Stimulated activated CD8-positive, alpha-beta memory T cell treated with anti-CD3 and anti-CD28 coated beads, Interleukin-2, amount 100 ng/mL, for 48 hours (primary cell): ENCODE results near the gene ADCY4.
A peak's percentile ranks its signal among the peaks of the same experiment; 100 is the strongest.

Experiments
- DNase-seq, 2 donors: peaks; one replicate each; pipeline ENCODE4 v3.0.0-alpha.2; 2020; ENCODE audit warnings: low read depth in 2 of 2

The ADCY4 gene

DNA sequence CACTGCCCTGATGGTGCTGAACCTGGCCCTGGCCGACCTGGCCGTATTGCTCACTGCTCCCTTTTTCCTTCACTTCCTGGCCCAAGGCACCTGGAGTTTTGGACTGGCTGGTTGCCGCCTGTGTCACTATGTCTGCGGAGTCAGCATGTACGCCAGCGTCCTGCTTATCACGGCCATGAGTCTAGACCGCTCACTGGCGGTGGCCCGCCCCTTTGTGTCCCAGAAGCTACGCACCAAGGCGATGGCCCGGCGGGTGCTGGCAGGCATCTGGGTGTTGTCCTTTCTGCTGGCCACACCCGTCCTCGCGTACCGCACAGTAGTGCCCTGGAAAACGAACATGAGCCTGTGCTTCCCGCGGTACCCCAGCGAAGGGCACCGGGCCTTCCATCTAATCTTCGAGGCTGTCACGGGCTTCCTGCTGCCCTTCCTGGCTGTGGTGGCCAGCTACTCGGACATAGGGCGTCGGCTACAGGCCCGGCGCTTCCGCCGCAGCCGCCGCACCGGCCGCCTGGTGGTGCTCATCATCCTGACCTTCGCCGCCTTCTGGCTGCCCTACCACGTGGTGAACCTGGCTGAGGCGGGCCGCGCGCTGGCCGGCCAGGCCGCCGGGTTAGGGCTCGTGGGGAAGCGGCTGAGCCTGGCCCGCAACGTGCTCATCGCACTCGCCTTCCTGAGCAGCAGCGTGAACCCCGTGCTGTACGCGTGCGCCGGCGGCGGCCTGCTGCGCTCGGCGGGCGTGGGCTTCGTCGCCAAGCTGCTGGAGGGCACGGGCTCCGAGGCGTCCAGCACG is 18.9 kb downstream of the ADCY4 start:
- DNase-seq: no peak

DNA sequence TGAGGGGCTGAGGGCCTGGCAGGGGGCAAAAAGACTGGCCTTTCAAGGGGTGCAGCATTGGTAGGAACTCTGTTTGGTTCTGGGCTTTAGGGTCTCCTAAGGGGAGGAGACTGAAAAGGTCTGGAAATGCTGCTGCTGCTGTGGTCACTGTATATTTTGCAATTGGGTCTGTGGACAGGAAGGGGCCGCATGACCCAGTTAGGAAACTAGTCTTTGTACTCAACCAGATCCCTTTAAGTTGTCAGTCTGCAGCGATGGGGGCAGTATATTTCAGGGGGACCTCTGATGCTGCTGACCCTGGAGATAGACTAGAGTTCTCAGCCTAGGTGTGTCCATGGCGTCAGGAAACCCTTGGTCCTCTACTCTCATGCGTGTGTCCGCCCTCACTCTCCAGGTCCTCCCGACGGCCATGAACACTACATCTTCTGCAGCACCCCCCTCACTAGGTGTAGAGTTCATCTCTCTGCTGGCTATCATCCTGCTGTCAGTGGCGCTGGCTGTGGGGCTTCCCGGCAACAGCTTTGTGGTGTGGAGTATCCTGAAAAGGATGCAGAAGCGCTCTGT is 19.5 kb downstream of the ADCY4 start:
- no peak for DNase-seq

DNA sequence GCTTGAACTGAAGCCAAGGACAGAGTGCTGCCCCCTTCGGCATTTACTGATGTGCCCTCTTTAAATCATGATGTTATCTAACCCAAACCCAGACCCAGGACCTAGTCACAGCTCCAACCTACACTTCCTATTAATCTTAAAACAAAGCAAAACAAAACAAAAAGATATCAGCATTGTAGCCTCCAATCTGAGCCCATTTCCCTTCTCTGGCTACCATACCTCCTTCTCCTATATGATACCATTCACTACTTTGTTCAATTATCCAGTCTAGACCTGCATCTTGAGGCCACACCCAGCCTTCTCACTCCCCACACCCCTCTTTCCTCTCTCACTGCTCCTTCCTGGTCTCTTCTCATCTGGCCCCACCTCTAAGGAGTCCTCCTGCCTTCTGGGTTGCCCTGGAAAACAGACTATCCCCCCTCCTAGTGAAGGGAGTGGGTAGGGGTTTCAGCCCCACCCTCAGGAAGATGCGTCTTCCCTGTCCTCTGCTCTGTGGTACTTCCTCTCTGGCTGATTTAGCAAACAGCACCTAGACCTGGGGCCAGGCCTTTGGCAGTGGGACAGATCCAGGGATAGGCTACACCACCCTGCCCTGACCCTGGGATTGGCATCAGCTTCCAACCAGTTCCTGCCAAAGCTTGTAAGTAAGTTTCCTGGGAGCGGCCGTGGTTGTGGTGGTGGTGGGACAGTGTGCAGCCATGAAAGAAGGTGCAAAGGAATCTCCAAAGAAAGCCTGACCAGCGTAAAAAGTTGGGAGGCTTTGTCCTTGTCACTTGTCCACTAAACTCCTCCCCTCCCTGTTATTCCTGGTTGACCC is 20.3 kb downstream of the ADCY4 start:
- no peak for DNase-seq

DNA sequence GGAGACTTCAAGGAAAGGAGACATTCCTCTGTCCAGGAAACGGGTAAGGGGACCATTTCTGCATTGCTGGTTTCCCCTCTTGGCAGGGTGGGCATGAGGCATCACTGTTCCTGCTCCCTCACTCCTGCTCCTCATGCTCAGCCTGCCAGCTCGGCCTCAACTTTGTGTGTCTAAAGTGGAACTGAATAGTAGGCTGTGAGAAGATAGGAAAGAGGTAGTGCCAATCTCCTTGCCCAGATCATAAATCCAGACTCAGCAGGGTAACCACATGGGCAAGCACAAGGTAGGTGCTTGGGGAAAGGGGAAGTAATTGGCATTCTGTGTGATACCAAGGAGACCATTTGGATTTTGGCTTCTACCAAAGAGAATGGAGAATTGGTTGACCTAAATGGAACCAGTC is 21.0 kb downstream of the ADCY4 start:
- DNase-seq: no peak

DNA sequence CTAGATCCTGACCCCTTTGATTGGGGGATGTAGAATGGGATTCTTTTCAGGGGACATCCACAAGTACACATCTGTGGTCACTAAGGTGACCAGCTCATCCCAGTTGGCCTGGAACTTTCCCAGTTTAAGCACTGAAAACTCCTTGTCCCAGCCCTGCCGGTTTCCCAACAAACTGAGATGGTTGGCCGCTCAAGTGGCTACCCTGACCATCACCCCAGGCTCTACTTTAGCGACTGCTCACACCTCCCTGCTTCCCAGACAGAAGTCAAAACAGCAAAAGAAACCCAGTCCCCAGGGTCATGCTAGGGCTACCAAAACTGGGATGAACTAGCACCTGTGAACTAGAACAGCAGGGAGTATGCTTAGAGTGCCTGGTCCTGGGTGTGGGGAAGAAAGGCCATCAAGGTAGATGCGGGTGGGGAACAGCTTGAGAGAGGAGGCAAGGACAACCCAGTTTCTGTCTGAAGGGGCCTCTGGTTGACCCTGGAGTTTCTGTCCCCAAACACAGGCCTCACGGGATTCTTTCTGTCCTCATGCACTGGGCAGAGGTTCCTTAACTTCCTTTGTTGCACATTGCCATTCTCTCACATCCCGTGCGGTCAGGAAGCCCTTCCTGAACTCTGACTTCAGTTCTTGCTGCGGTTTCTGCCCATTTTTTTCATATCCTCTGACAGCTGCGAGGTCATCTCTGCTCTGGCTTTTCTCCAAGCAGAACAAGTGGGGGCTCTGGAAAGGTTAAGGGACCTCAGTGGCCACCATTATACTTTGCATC is 21.9 kb downstream of the ADCY4 start:
- no peak for DNase-seq

DNA sequence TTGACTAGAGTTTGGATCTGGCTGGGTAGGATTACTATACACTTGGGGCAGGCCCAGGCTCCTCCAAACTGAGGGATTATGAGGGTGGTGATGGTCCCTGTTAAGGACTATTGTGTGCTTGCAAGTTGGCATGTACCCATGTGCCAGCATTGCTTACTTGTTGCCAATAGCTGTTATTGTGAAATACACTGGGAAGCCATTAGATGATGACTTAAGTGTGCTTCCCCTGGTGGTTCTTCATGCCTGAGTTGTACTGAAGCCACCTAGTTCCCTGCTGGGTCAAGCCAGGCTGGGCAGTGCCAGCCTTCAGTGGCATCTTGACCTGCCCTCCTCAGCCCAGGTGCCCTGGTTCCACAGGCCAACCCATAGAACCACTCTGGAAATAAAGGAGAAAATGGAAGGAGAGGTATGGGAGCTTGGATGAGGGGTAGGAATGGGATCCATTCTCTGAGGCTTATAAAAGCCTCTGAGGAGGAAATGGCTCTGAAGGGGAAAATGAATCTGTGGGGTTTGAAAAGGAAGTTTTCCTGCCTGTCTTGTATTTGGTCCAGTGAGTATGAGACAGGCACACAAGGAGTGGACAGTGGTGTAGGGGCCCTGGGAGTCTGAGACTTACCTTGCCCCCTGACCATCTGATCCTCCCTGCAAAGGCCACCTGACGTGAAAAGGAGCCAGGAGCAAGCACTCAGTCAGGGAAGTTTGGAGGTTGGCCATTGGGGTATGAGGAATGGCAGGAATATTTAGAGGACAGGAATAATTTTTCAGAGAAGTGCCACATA is 22.8 kb downstream of the ADCY4 start:
- no peak for DNase-seq

DNA sequence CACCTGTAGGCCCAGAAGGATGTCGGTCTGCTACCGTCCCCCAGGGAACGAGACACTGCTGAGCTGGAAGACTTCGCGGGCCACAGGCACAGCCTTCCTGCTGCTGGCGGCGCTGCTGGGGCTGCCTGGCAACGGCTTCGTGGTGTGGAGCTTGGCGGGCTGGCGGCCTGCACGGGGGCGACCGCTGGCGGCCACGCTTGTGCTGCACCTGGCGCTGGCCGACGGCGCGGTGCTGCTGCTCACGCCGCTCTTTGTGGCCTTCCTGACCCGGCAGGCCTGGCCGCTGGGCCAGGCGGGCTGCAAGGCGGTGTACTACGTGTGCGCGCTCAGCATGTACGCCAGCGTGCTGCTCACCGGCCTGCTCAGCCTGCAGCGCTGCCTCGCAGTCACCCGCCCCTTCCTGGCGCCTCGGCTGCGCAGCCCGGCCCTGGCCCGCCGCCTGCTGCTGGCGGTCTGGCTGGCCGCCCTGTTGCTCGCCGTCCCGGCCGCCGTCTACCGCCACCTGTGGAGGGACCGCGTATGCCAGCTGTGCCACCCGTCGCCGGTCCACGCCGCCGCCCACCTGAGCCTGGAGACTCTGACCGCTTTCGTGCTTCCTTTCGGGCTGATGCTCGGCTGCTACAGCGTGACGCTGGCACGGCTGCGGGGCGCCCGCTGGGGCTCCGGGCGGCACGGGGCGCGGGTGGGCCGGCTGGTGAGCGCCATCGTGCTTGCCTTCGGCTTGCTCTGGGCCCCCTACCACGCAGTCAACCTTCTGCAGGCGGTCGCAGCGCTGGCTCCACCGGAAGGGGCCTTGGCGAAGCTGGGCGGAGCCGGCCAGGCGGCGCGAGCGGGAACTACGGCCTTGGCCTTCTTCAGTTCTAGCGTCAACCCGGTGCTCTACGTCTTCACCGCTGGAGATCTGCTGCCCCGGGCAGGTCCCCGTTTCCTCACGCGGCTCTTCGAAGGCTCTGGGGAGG is 23.9 kb downstream of the ADCY4 start, which contains the start of gene LTB4R:
Gene LTB4R, plus strand, starts transcription at position 857 of the 959 bp plus-strand sequence. CDS start 4,150 bp downstream, outside the sequence.
- DNase-seq: peak; percentile 44 to 47

DNA sequence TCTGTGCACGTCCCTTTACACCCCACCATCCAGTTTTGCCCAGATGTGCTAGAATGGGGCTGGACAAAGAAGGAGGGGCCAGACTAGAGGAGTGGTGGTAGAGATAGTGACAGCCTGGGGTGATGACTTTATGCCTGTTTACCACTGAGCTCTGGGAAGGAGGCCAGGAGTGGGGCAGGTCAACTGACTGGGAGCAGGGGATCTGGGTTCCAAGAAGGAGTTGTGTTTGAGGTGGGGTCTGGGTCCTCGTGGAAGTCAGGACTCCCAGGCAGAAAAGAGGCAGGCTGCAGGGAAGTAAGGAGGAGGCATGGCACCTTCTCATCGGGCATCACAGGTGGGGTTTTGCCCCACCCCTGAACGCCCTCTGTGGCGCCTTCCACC is 24.6 kb downstream of the ADCY4 start:
- DNase-seq: no peak

DNA sequence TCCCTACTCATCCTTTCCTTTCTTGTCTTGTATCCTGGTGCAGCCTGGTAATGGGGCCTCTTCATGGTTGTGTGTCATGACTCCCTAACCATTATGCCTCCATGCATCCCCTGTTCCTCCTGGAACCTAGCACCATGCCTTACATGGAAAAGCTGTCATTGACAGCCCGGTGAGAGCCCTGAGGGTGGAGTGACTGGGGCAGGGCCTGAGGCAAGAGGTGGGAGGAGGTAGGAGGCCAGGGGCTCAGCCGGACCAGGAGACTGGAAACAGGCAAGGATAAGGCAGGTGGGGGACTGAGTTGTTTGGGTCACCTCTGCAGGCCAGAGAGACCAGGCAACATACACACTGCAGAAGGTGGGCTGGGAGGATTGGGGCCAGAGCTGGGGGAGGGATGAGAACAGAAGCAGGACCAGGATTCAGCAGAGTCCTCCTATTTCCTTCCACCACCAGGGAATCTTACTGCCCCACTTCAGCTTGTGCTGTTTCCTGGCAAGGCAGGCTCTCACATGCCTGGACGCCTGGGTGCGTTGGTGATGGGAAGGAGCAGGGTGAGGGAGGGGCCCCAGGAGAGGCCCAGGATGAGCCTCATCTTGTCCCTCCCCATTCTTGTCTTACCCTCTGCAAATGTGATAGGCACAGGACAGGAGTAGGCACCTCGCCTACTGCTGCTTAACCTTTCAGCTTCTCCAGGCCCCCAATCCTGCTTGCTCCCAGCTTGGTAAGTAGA is 25.2 kb downstream of the ADCY4 start, which contains the start of gene LTB4R2:
Gene LTB4R2, plus strand, starts transcription at position 603 of the 727 bp plus-strand sequence. CDS start 525 bp downstream, outside the sequence.
- no peak for DNase-seq

DNA sequence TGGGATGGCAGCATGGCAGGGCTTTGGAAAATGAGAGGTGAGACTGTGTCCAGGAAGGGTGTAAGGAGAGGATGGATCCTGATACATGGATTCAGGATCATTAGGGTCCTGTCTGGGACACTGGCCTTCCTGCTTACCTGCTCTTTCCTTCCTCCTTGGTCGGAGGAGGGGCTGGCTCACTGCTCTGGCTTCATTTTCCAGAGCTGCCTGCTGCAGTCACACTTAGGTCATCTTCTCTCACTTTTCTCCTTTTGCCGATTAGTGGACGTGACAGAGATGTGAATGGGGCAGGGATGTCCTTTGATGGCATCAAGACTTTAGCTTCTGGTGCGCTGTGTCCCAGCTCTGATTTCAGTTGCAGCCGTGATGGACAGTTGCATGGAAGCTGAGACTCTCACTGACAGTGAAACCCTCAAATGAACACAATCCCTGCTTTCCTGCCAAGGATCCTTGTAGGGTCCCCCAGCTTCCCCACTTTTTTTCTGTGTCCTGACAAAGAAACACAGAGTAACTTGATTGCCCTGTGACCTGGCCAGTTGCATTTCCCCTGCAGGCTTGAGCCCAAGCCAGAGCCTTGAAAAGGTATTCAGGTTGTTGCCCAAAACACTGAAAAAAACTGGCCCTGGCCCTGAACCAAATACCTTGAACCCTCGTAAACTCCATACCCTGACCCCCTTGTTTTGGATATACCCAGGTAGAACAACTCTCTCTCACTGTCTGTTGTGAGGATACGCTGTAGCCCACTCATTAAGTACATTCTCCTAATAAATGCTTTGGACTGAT is 26.3 kb downstream of the ADCY4 start:
- no peak for DNase-seq

DNA sequence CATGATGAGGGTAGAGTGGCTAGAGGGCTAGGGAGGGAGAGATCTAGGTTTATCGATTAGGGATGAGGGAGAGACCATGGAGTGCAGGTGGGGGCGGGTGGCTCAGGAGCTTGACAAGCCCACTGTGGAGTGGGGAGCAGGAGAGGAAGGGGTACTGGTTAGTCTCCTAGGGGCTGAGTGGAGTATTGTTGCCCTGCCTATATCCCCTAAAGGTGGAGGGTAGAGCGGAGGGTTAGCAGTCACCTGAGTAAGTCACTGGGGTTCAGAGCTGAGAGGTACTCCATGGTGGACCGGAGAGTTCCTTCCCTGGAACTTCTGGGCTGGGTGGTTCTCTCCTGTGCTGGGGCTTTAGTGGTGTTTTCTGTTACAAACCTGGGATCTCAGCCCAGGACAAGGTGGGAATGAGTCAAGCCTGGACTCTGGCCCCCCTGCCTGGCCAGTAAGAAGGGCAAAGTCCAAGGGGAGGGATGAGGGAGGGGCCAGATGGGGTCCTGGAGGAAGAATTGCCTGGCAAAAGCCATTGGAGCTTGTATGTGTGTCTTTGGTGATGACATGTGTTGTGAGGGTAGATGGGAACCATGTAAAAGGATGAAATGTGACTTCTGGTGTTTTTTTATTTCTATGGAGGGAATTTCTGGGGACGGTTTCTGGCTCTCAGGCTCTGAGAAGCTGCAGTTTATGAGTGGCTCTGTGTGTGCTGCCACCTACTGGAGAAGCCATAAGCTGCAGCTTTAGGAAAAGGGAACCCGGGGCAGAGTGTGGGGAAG is 27.1 kb downstream of the ADCY4 start, which contains the start of gene CIDEB:
Gene CIDEB, minus strand, starts transcription at position 403 of the 767 bp plus-strand sequence. Its CDS starts 119 bp downstream, at position 284.
- peak in 1 of 2 donors; percentile 45 for DNase-seq

DNA sequence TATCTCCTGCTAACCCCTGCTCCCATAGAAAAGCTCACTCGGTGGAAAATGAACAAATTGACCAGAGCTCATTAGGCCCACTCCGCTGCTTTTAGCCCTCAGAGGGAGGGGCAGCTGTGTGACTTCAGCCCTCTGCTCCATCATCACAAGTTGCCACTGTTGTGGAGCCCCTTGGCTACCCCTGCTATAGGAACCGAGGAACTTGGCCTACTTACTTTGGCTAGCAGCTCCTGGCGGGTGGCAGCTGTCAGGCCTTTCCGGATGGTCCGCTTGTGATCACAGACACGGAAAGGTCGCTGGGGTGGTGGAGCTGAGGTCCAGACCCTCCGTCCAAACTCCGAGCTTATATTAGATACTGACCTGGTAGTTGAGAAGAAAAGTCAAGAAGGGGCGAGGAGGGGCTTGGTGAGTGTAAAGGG is 27.7 kb downstream of the ADCY4 start:
- no peak for DNase-seq

DNA sequence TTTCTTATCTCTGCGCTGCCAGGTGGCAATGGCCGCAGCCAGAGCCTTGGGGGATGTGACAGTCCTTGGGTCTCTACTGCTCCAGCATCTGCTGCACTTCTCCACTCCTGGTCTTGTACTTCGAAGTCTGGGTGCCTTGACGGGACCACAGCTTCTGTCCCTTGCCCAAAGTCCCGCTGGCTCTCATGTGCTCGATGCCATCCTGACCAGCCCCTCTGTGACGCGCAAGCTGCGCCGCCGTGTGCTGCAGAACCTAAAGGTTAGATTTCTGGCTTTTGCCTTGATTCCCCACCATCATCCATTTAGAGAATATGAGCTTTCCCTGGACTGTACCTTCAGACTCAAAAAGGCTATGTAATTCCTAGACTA is 30.9 kb downstream of the ADCY4 start:
- no peak for DNase-seq

DNA sequence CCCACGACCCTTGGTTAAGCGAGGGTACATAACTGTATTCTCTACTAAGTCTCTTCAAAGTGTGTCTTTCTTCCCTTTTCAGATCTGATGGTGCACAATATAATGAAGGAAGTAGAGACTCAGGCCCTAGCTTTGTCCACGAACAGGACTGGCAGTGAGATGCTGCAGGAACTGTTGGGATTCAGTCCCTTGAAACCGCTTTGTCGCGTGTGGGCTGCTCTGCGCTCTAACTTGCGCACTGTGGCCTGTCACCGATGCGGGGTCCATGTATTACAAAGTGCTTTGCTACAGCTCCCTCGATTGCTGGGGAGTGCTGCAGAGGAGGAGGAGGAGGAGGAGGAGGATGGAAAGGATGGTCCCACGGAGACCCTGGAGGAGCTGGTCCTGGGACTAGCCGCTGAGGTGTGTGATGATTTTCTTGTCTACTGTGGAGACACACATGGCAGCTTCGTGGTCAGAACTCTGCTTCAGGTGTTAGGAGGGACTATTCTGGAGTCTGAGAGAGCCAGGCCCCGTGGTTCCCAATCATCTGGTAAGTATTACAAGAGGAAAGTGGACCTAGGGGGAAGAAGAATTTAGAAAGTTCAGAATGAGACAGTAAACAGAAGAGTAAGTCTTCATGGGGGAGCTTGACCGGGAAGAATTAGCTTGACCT is 34.4 kb downstream of the ADCY4 start:
- DNase-seq: no peak

DNA sequence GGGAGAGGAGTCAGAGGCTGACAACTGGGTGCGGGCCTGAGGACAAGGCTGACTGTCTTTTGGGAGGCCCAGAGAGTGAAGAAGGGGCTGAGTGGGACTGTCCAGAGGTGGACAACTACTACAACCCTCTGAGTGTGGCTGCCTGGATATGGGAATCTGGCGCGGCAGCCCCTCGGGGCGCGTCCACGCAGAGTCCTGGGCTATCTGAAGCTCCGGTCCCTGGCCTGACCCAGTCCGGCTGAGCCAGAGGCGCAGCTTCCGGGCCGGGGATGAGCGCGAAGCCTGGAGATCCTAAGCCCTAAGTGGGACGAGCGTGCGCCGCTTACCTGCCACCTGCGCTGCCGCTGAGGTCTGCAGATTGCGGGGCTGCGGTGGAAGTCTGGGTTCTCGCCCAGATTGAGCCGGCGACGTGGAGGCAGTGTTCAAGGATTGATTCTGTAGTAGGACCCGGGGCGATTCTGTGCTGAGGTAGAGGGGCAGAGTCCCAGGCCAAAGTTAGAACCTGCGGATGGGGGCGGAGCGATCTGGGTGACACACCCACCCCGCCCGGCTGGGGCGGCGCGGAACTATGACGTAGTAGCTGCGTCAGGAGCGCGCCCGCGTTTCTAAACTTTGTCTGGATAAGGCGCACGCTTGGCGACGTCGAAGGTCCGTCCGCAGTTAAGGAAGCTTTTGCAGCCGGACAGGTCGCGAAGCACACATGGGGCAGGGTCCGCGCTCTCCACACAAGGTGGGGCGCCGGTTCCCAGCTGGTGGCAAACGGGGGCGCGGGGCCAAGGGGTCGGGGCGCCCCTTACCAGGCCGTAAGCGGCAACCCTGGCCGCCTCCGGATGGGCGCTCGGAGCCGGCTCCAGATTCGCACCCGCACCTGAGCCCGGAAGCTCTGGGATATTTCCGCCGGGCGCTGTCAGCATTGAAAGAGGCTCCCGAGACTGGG is 35.3 kb downstream of the ADCY4 start, which contains the start of the genes DHRS1 and NOP9:
Gene DHRS1, minus strand, starts transcription at position 526 of the 937 bp plus-strand sequence. CDS start 674 bp downstream, outside the sequence.
Gene NOP9, plus strand, starts transcription at position 596 of the 937 bp plus-strand sequence. Its CDS starts 105 bp downstream, at position 701.
- DNase-seq: peak; percentile 88 to 91
